Suprapubic skin (tissue), 3 donors: ENCODE data around the gene OSGIN1.

ENCODE experiments used
- POLR2A ChIP-seq, 2 donors: fragments of 450-650 bp; IDR thresholded peaks; one replicate each; pipeline ENCODE4 v1.6.1; 2017; ENCODE audit warnings: antibody characterized with exemption in 2 of 2, mild to moderate bottlenecking in 2 of 2, moderate library complexity in 2 of 2
- TF ChIP-seq, protein P1 (sequence below), 2 donors: fragments of 200-600 bp in 1 of 2; fragments of 450-650 bp in 1 of 2; sonication (generic) in 1 of 2; IDR thresholded peaks; one replicate each; pipeline ENCODE4 v1.5.1; 2016 to 2019; ENCODE audit warnings: antibody characterized with exemption in 2 of 2, mild to moderate bottlenecking in 1 of 2, moderate library complexity in 1 of 2

DNA sequence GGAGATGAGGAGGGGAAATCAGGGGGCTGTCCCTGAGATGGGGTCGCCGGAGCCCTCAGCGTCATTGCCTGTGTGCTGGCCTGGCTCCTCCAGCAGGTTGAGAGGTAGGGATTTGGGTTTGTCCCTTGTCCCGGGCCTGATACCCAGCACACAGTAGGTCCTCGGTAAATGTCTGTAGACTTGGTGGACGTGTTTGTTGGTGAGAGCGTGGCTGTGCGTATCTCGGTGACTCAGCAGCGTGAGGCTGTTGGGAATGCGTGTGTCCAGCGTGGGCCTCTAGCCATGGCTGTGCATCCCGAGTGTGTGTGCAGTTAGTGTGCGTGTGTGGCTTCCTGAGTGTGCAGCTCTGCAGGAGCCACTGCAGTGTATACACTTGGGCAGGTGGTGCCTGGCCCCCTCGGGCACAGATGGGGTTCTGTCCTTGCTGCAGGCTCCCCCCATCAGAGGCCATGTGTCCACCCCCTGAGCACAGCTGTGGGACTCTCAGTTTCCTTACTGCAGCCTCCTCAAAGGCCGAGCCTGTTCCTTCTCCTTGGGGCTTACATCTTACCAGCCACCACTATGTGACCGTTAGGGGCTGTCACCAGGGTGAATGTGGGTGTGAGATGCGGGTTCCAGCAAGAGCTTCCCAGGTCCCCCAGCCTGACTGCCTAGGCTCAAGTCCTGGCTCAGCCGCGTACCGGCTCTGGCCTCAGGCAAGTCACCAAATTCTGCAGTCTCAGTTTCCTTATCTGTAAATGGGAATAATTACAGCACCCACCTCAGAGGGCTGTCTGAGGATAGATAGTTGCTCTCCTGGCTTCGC is 20.7 kb downstream of the OSGIN1 start:
- TF ChIP-seq, protein P1, sequence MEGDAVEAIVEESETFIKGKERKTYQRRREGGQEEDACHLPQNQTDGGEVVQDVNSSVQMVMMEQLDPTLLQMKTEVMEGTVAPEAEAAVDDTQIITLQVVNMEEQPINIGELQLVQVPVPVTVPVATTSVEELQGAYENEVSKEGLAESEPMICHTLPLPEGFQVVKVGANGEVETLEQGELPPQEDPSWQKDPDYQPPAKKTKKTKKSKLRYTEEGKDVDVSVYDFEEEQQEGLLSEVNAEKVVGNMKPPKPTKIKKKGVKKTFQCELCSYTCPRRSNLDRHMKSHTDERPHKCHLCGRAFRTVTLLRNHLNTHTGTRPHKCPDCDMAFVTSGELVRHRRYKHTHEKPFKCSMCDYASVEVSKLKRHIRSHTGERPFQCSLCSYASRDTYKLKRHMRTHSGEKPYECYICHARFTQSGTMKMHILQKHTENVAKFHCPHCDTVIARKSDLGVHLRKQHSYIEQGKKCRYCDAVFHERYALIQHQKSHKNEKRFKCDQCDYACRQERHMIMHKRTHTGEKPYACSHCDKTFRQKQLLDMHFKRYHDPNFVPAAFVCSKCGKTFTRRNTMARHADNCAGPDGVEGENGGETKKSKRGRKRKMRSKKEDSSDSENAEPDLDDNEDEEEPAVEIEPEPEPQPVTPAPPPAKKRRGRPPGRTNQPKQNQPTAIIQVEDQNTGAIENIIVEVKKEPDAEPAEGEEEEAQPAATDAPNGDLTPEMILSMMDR (IDR thresholded peaks at IDR 0.05) = no peak
- TF ChIP-seq POLR2A (IDR thresholded peaks at IDR 0.05) = no peak
